GM18519 (cell line): Measurements from ENCODE around the gene GSS.

Experiments used
- ATAC-seq: cut with Tn5 transposase; IDR thresholded peaks from one replicate; pipeline ENCODE4 v1.9.1; 2021; ENCODE audit warnings: mild to moderate bottlenecking, moderate library complexity; ENCODE audit not compliant: unreplicated experiment, low FRiP score

GSS gene

GRCh38 chr20:34880215-34880850 is 75.3 kb downstream of the GSS start:
- no peak for ATAC-seq
